Retinal pigment epithelial cell (primary cell): Measurements from ENCODE around the gene OPHN1.
"Not testable (repeated sequence)": the region's sequence is repeated elsewhere in the genome, so short reads cannot be mapped to it uniquely, and the experiment has no call there.

Experiments used
- DNase-seq: peaks from one replicate; pipeline ENCODE4 v3.0.0-alpha.2; 2010; ENCODE audit warnings: low read depth
- H3K4me3 ChIP-seq: 2 replicates; pipeline ENCODE4 v1.5.1; 2011; ENCODE audit warnings: mild to moderate bottlenecking, low read length, control low read depth, moderate library complexity
- TF ChIP-seq, protein P1 (sequence below): conservative IDR thresholded peaks from 2 replicates; pipeline ENCODE4 v1.5.1; 2011; ENCODE audit warnings: low read depth, low read length, control low read depth, inconsistent platforms

OPHN1 gene

DNA sequence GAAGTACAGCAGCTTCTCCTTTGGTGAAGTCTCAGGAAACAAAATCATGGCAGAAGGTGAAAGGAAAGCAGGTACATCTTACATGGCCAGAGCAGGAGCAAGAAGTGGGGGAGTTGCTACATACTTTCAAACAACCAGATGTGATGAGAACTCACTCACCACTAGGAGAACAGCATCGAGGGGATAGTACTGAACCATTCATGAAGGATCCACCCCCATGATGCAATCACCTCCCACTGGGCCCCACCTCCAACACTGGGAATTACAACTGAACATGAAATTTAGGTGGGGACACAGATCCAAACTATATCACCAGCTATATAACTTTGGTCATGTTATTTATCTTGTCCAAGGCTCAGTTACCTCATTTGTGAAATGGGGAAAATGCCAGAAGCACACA is 159.4 kb downstream of the OPHN1 start:
- H3K4me3 ChIP-seq: no peak overlapping the region
- TF ChIP-seq, protein P1, sequence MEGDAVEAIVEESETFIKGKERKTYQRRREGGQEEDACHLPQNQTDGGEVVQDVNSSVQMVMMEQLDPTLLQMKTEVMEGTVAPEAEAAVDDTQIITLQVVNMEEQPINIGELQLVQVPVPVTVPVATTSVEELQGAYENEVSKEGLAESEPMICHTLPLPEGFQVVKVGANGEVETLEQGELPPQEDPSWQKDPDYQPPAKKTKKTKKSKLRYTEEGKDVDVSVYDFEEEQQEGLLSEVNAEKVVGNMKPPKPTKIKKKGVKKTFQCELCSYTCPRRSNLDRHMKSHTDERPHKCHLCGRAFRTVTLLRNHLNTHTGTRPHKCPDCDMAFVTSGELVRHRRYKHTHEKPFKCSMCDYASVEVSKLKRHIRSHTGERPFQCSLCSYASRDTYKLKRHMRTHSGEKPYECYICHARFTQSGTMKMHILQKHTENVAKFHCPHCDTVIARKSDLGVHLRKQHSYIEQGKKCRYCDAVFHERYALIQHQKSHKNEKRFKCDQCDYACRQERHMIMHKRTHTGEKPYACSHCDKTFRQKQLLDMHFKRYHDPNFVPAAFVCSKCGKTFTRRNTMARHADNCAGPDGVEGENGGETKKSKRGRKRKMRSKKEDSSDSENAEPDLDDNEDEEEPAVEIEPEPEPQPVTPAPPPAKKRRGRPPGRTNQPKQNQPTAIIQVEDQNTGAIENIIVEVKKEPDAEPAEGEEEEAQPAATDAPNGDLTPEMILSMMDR: no peak
- DNase-seq: no peak

DNA sequence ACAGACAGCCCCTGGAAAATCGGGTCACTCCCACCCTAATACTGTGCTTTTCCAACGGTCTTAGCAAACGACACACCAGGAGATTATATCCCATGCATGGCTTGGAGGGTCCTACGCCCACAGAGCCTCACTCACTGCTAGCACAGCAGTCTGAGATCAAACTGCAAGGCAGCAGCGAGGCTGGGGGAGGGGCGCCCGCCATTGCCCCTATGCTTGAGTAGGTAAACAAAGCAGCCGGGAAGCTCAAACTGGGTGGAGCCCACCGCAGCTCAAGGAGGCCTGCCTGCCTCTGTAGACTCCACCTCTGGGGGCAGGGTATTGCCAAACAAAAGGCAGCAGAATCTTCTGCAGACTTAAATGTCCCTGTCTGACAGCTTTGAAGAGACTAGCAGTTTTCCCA is 168.5 kb downstream of the OPHN1 start:
- DNase-seq, H3K4me3 ChIP-seq: not testable (repeated sequence)

DNA sequence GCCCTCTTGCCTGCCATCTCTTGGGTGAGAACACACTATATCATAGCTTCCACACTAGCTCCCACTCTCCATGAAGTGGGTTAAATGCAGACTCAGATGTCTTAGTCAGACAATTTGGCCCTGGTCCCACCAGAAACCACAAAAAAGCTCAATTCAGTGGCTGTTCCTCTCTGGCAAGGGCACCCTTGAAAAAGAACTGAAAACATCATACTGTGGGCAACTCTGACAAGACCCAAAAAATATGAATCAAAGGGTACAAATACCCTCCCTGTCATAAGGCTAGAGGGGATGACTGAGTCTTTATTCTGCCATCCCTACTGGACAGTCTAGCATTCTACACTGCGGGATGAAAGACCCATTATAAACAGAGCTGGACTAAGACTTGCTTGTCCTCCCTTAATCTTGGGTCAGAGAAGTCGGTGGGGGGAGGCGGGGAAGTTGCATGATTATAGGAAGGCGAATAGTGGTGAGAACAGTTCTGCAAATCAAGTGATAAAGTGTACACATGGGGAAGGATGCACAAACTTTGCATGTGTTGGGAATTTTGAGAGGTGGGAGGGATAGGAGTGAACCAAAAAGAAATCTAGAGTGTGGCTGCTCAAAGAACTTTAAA is 172.1 kb downstream of the OPHN1 start:
- no peak for DNase-seq
- TF ChIP-seq, protein P1: no peak
- H3K4me3 ChIP-seq: no peak overlapping the region

DNA sequence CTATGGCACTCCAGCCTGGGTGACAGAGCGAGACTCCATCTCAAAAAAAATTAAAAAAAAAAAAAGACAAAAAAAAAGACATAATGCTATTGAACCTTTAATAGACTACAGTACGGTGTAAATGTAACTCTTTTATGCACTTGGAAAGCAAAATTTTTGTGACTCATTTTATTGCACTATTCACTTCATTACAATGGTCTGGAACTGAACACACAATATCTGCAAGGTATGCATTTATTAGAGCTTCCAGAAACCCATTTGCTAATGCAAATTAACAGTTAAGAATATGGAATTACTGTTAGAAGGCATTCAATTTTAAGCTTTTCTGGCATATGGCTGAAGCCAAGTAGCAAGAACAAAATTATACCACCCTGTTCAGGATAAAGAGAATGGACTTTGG is 176.3 kb downstream of the OPHN1 start:
- DNase-seq: no peak
- TF ChIP-seq, protein P1: no peak
- H3K4me3 ChIP-seq: no peak overlapping the region

DNA sequence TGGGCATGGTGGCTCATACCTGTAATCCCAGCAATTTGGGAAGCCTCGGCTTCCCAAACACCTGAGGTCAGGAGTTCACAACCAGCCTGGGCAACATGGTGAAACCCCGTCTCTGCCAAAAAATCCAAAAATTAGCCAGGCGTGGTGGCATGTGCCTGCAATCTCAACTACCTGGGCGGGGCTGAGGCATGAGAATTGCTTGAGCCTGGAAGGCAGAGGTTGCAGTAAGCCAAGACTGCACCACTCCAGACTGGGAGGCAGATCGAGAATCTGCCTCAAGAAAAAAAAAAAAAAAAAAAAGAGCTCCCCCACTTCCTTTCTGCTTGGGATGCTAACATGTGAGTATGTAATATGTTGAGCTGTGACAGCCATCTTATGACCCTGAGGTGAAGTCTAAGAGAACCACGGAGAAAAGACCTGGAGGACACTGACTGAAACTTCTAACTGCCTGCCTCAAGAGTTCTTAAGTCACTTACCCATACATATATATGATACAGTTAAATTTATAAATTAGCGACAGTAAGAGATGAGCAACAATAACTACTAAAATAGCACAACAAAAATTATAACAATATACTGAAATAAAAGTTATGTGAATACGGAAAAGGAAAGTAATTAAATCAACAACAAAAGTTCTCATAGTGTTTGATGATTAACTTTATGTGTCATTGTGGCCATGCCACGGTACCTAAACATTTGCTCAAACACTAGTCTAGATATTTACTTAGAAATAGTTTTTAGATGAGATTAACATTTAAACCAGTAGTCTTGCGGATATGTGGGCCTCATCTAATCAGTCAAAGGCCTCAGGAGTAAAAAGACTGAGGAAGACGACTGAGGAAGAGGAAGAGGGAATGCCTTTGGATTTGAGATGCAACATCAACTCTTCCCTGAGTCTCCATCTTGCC is 178.3 kb downstream of the OPHN1 start:
- DNase-seq: no peak
- no peak overlapping the region for H3K4me3 ChIP-seq
- TF ChIP-seq, protein P1: no peak

DNA sequence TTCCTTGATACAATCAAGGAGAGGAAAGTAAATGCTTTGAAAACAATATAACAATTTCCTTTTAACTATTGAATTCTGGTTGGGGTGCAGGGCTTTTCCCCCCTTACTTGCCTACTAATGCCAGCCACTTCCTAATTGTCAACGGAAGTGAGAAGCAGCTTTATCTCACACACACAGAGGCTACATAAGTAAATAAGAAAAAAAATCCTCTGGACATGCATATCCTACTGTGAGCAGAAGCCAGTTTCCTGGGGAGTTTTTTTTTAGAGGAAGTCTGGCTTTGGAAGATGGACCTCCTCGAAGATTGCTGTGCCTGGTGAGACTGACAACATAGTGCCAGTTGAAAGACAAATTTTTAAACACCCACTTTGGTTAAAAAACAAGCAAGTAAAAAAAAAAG is 180.6 kb downstream of the OPHN1 start:
- no peak overlapping the region for H3K4me3 ChIP-seq
- TF ChIP-seq, protein P1: no peak
- DNase-seq: no peak

DNA sequence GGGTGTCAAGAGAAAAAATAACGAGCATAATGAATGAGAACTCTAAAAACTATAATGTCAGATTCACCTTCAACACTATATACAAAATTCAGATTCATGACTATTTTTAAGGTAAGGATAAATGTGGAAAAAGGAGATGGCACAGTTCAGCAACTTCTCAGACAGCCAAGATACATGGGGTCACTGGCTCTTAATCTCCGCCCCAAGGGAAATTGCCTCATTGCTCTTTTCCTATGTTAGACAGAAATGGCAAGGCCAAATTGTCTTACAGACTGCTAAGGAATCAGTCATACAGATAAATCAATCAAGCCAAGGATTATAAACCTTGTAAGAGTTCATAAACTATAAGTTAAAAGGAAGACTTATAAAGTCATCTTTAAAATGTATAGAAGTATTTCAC is 183.4 kb downstream of the OPHN1 start:
- no peak for DNase-seq
- H3K4me3 ChIP-seq: no peak overlapping the region
- TF ChIP-seq, protein P1: no peak
